Muscle layer of colon (tissue), 2 donors: ENCODE measurements around the gene ZMIZ1.
A peak's percentile ranks its signal among the peaks of the same experiment; 100 is the strongest.

ENCODE experiments used
- H3K27ac ChIP-seq: one replicate; pipeline ENCODE4 v1.7.0; 2013; ENCODE audit warnings: low read depth, mild to moderate bottlenecking, low read length, moderate library complexity
- H3K27me3 ChIP-seq, 2 donors: one replicate each; pipeline ENCODE4 v1.7.0; 2013; ENCODE audit warnings: low read length in 2 of 2, mild to moderate bottlenecking in 2 of 2; ENCODE audit not compliant: insufficient read depth in 2 of 2, control insufficient read depth in 1 of 2
- H3K36me3 ChIP-seq: one replicate; pipeline ENCODE4 v1.7.0; 2013; ENCODE audit warnings: mild to moderate bottlenecking, low read length; ENCODE audit not compliant: insufficient read depth
- H3K4me1 ChIP-seq: one replicate; pipeline ENCODE4 v1.7.0; 2013; ENCODE audit warnings: mild to moderate bottlenecking, low read length; ENCODE audit not compliant: insufficient read depth
- H3K4me3 ChIP-seq, 2 donors: one replicate each; pipeline ENCODE4 v1.7.0; 2013; ENCODE audit warnings: low read length in 2 of 2, low read depth in 1 of 2, mild to moderate bottlenecking in 1 of 2, moderate library complexity in 1 of 2
- H3K9ac ChIP-seq: one replicate; pipeline ENCODE4 v1.7.0; 2013; ENCODE audit warnings: low read length
- H3K9me3 ChIP-seq: one replicate; pipeline ENCODE4 v1.7.0; 2013; ENCODE audit warnings: mild to moderate bottlenecking, low read length
- donor health status: abdominal sarcoma.
- donor health status: Adenocarcinoma of cecum.

Gene ZMIZ1

DNA sequence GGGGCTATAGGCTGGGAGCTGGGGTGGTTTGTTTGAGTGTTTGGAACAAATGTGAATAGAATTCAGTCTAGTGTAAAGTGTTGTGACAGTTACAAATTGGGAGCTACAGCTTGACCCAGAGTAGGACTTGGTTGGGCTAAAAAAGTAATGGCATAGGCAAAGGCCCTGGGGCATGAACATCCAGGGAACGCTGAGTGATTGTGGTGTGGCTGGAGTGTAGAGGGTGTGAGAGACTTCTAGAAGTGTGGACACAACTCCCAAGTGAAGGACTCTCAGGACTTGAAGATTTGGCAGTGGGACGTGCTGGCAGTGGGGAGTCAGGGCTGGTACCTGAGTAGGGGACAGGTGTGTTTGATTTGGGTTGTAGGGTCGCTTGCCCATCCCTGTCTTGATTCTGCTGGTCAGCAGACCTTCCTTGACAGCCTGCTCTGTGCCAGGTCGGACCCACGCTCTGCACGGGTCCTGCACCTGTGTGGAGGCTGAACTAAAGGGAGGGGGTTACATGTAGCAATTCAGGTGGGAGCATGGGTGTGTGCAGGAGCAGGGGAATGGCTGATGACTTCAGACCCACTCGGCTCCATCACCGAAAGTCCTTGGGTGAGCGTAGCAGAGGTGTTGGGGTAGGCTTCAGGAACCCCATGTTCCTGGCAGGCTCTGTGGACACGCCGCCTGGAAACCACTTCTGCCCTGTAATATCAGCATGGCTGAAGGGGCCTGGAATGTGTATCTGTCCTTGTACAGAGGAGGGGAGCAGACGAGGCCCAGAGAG lies 43.3 kb downstream of the ZMIZ1 start:
- H3K36me3 ChIP-seq = peaks cover 7% of the 10 kb centered on the region
- no peaks in the 10 kb centered on the region for H3K27me3 ChIP-seq
- peak overlapping the region; percentile 36 for H3K9ac ChIP-seq
- H3K4me3 ChIP-seq = no peak overlapping the region
- peak overlapping the region; percentile 92 for H3K27ac ChIP-seq
- H3K4me1 ChIP-seq = peaks cover 92% of the 10 kb centered on the region
- no peaks in the 10 kb centered on the region for H3K9me3 ChIP-seq

DNA sequence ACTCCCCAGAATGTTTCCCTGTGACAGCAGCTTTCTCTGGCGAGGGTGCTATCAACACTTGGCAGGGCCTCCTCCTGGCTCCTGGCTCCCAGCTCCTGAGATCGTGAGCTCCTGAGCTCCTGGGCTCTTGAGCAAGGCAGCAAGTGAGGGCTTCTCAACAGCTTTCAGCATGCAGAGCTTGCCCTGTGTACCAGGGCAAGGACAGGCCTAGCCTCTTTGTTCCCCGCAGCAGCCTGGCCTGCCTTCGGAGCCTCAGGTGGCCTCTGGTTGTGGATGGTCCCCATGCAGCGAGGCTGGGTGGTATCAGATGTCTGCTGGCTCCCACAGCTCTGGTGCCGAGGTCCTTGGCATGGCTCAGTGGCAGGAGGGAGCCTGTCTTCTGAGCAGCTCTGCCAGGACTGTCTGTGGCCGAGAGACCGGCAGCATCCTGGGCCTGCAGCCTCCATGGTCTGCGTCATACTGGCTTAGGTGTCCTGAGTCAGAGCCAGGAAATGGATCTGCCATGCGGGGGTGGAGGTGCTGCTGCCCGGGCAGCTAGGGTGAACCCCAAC lies 44.2 kb downstream of the ZMIZ1 start:
- H3K36me3 ChIP-seq = peaks cover 7% of the 10 kb centered on the region
- peak overlapping the region; percentile 92 for H3K27ac ChIP-seq
- H3K9me3 ChIP-seq = no peaks in the 10 kb centered on the region
- H3K27me3 ChIP-seq = no peaks in the 10 kb centered on the region
- peaks cover 92% of the 10 kb centered on the region for H3K4me1 ChIP-seq
- H3K4me3 ChIP-seq = no peak overlapping the region
- peak overlapping the region; percentile 36 for H3K9ac ChIP-seq

GRCh38 chr10:79113827-79114226 lies 45.1 kb downstream of the ZMIZ1 start:
- Histone ChIP-seq H3K27me3 (no peaks in the 10 kb centered on the region), H3K9me3 (no peaks in the 10 kb centered on the region), H3K4me3 (peak overlapping the region in 1 of 2 donors; percentile 32), H3K27ac (peak overlapping the region; percentile 92), H3K9ac (peak overlapping the region; percentile 36), H3K4me1 (peaks cover 91% of the 10 kb centered on the region), H3K36me3 (peaks cover 7% of the 10 kb centered on the region)

- Histone ChIP-seq H3K4me1 (peaks cover 80% of the 10 kb centered on the region), H3K36me3 (peaks cover 21% of the 10 kb centered on the region), H3K27ac (peak overlapping the region; percentile 71), H3K9ac (peak overlapping the region; percentile 57), H3K4me3 (peak overlapping the region in 1 of 2 donors; percentile 45), H3K9me3 (no peaks in the 10 kb centered on the region), H3K27me3 (no peaks in the 10 kb centered on the region)
Observed at GRCh38 chr10:79115302-79115701, 46.5 kb downstream of the ZMIZ1 start.

GRCh38 chr10:79116368-79116767 lies 47.6 kb downstream of the ZMIZ1 start:
- no peak overlapping the region for H3K27ac ChIP-seq
- H3K9ac ChIP-seq = no peak overlapping the region
- no peaks in the 10 kb centered on the region for H3K9me3 ChIP-seq
- H3K4me1 ChIP-seq = peaks cover 79% of the 10 kb centered on the region
- H3K27me3 ChIP-seq = no peaks in the 10 kb centered on the region
- H3K36me3 ChIP-seq = peaks cover 25% of the 10 kb centered on the region
- no peak overlapping the region for H3K4me3 ChIP-seq

DNA sequence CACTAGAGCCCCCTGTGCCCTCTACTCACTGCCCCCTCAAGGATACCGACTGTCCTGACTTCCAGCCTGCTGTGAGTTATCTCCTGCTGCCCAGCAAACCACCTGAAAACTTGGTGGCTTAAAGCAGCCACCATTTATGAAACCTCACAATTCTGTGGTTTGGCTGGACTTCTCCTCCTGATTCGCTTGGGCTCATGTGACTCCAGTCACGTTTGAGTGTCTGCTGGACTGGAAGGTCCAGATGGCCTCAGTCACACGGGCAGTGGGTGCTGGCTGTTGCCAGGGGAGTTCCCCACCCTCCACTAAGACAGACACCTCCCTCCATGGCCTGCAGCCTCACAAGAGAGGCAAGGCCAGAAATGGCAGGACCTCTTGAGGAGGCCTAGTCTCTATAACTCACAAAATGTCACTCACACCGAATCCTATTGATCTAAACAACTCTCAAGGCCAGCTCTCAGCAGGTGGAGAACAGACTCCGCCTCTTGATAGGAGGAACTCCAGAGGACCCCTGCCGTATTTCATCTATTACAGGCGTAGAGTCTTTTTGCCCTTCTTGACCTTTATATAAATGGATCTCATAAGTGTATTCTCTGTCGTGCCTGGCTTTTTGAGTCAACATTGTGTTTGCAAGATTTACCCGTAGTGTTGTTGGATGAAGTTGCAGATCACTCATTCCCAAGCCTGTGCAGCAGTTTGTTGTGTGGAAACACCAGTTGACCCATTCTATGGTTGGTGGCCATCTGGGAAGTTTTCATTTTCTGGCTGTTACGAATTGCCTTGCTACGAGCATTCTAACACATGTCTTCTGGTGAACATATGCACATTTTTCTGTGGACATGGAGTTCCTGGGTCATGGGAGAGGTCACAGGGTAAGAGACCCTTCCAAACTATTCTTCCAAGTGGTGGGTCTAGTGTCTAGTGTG lies 48.3 kb downstream of the ZMIZ1 start:
- Histone ChIP-seq H3K4me3 (no peak overlapping the region), H3K36me3 (peaks cover 32% of the 10 kb centered on the region), H3K4me1 (peaks cover 72% of the 10 kb centered on the region), H3K9me3 (no peaks in the 10 kb centered on the region), H3K27ac (peak overlapping the region; percentile 7), H3K27me3 (no peaks in the 10 kb centered on the region), H3K9ac (no peak overlapping the region)

DNA sequence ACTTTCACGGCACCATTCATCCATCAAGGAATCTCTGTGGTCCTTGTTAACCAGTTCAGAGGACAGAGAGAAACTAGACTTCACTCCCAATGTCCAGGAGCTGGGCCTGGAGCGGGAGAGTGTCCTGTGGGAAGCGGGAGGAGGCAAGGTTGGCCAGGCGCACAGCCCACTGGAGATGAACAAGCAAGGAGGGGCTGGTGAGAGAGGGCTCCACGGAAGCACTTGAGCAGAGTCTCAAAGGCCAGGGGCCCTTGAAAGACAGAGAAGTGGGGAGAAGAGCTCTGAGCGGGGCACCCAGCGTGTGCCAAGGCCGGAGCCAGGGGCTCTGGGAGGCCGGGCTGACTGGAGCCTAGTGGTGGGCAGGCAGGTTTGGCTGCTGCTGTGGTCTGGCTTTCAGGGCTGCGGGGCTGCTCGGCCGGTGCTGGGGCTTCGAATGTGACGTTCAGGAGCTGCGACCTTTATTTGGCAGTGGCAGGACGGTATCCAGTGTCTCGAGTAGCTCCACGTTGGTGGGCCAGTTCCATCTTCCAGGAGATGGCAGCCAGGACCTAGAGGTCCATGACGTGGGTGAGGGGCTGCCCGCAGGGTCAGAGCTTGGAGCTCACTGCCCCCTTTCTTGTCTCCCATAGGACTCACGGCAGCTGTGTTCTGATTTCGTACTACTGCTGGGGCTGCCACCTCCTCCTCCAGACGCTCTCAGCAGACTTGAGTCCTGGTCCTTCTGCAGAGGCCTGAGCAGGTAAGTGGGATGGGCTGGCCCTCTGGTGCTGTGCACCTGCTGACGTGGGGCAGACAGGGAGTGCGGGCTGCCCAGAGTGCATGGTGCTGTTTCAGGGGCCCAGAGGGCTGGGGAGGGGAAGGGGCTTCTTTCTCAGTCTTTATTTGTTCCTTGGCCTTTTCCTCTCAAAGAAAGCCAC lies 49.8 kb downstream of the ZMIZ1 start:
- Histone ChIP-seq H3K27ac (no peak overlapping the region), H3K27me3 (no peaks in the 10 kb centered on the region)

GRCh38 chr10:79119306-79119705 lies 50.5 kb downstream of the ZMIZ1 start:
- no peak overlapping the region for H3K9ac ChIP-seq
- peaks cover 50% of the 10 kb centered on the region for H3K4me1 ChIP-seq
- no peak overlapping the region for H3K27ac ChIP-seq
- no peaks in the 10 kb centered on the region for H3K9me3 ChIP-seq
- no peak overlapping the region for H3K4me3 ChIP-seq
- H3K36me3 ChIP-seq = peaks cover 53% of the 10 kb centered on the region
- H3K27me3 ChIP-seq = no peaks in the 10 kb centered on the region

More for the DNA sequence above, 49.8 kb downstream of the ZMIZ1 start:
- peaks cover 57% of the 10 kb centered on the region for H3K4me1 ChIP-seq
- H3K4me3 ChIP-seq = no peak overlapping the region
- H3K36me3 ChIP-seq = peaks cover 46% of the 10 kb centered on the region
- H3K9ac ChIP-seq = no peak overlapping the region
- H3K9me3 ChIP-seq = no peaks in the 10 kb centered on the region

DNA sequence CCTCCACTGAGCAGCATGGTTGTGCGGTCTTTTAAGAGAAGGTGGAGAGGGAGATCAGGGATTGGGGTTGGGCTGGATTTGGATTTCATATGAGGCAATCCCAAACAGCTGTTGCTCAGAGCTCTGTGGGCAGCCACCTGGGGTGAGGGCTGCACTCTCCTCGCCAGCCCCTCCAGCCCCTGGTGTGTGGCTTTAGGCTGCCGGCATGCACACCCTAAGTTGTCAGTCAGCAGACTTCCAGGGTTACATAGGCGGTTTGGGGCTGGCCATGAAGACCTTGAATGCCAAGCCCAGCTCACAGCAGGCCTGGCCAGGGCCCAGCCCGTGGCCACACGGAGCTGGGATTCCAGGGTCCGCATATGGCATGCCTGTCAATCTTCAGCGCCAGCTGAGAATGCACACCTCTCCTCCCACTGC lies 54.8 kb downstream of the ZMIZ1 start:
- H3K4me1 ChIP-seq = peaks cover 19% of the 10 kb centered on the region
- no peak overlapping the region for H3K9ac ChIP-seq
- H3K27me3 ChIP-seq = no peaks in the 10 kb centered on the region
- no peaks in the 10 kb centered on the region for H3K9me3 ChIP-seq
- H3K27ac ChIP-seq = no peak overlapping the region
- no peak overlapping the region for H3K4me3 ChIP-seq
- peaks cover 86% of the 10 kb centered on the region for H3K36me3 ChIP-seq

DNA sequence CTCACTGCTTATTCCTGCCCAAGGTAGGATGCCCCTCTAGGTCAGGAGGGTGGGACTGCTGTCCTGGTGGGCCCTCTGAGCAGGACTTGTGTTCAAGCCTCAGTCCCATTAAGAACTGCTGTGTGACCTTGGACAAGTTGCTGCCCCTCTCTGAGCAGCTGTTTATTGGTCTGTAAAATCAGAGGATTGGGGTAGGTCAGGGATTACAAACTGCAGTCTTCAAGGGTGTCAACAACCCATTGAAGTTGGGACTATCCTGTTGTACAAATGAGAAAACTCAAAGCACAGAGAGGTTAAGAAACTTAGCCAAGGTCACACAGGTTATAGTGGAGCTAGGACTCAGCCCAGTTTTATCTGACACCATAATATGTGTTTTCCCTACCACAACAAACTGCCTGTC lies 55.3 kb downstream of the ZMIZ1 start:
- no peaks in the 10 kb centered on the region for H3K27me3 ChIP-seq
- no peak overlapping the region for H3K4me3 ChIP-seq
- H3K4me1 ChIP-seq = peaks cover 22% of the 10 kb centered on the region
- peaks cover 84% of the 10 kb centered on the region for H3K36me3 ChIP-seq
- H3K9me3 ChIP-seq = no peaks in the 10 kb centered on the region
- H3K9ac ChIP-seq = no peak overlapping the region
- no peak overlapping the region for H3K27ac ChIP-seq
